ENCODE data around the gene SPRING1. TPM values are rescaled to one million over a fixed set of nuclear protein-coding genes. Genes with fewer than 3 reads are reported as not detected.

Gene SPRING1
- total RNA-seq, 1 experiment from 2014 or later: 16.3 TPM

Other genes starting within 250 kb of the SPRING1 start
- gene MAP1LC3B2, start 178.7 kb downstream of the SPRING1 start, total RNA-seq (2014; rRNA removed; shearing (Covaris generic)): 0.48 TPM in 1 of 2 replicates, not detected in the other
- 2.4 and 3.4 TPM in 2 replicates for gene RNFT2, start 246 bp upstream of the SPRING1 start, total RNA-seq (2014; rRNA removed; shearing (Covaris generic))
- gene HRK, start 143.4 kb upstream of the SPRING1 start, total RNA-seq (2014; rRNA removed; shearing (Covaris generic)): not detected in 2 replicates
- 6.1 and 6.6 TPM in 2 replicates for gene FBXW8, start 172.9 kb upstream of the SPRING1 start, total RNA-seq (2014; rRNA removed; shearing (Covaris generic))

Measured in RPMI7951 (cell line).